ENCODE data around the gene PLXNB3.

PLXNB3 gene

GRCh38 chrX:153819384-153820040, 55.5 kb downstream of the PLXNB3 start:
- DNase-seq: no peak

- no peak for DNase-seq
Measured at GRCh38 chrX:153820601-153821000, 56.6 kb downstream of the PLXNB3 start.

- no peak for DNase-seq
Measured at GRCh38 chrX:153821066-153821465, 57.0 kb downstream of the PLXNB3 start.

GRCh38 chrX:153824348-153824747, 60.3 kb downstream of the PLXNB3 start:
- no peak for DNase-seq

- no peak for DNase-seq
Measured at GRCh38 chrX:153825042-153825441, 61.0 kb downstream of the PLXNB3 start.
